Measurements from ENCODE around the gene ANKRD66.

Gene ANKRD66

DNA sequence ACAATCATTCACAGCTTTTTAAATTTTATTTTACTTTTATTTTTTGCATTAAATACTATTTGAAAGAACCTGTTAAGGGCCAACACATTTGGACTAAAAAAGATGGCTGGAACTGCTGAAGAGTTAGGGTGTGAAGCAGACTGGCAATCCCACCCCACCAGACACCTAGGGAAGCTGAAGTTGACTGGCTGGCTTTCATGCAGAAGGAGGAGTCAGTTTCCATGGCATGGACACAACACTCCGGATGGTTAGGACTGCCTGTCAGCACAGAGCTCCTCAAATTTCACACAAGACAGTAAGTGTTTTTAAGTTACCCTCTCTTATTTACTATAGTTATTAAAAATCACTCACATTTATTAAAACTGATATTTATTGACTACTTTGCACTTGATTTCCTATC, at the start of gene ANKRD66:
Gene ANKRD66, plus strand, starts transcription at position 238 of the 400 bp plus-strand sequence. CDS start 5,016 bp downstream, outside the sequence.
- Mint-ChIP-seq H3K4me3 (no peak within 1 kb of the TSS), H3K27ac (no peak within 1 kb of the TSS), H3K9me3 (no peaks in the 10 kb centered on the region), H3K4me1 (ENCODE audit: low read depth) (no peaks in the 10 kb centered on the region), H3K27me3 (ENCODE audit: low read depth) (peaks cover 6% of the 10 kb centered on the region), H3K36me3 (ENCODE audit: low read depth) (no peaks in the 10 kb centered on the region)

- Mint-ChIP-seq H3K9me3 (no peaks in the 10 kb centered on the region), H3K36me3 (ENCODE audit: low read depth) (no peaks in the 10 kb centered on the region), H3K27ac (no peak overlapping the region), H3K4me1 (ENCODE audit: low read depth) (no peaks in the 10 kb centered on the region), H3K27me3 (ENCODE audit: low read depth) (peaks cover 19% of the 10 kb centered on the region), H3K4me3 (no peak overlapping the region)
These were observed 46.8 kb upstream of the ANKRD66 start for GRCh38 chr6:46699970-46700369.

GRCh38 chr6:46704562-46704961, 42.2 kb upstream of the ANKRD66 start:
- Mint-ChIP-seq H3K27ac (no peak overlapping the region), H3K4me1 (ENCODE audit: low read depth) (no peaks in the 10 kb centered on the region), H3K9me3 (no peaks in the 10 kb centered on the region), H3K36me3 (ENCODE audit: low read depth) (no peaks in the 10 kb centered on the region), H3K4me3 (no peak overlapping the region), H3K27me3 (ENCODE audit: low read depth) (peaks cover 22% of the 10 kb centered on the region)

- Mint-ChIP-seq H3K9me3 (no peaks in the 10 kb centered on the region), H3K27ac (no peak overlapping the region), H3K36me3 (ENCODE audit: low read depth) (no peaks in the 10 kb centered on the region), H3K27me3 (ENCODE audit: low read depth) (peaks cover 22% of the 10 kb centered on the region), H3K4me1 (ENCODE audit: low read depth) (no peaks in the 10 kb centered on the region), H3K4me3 (no peak overlapping the region)
These were observed 40.3 kb upstream of the ANKRD66 start for GRCh38 chr6:46706464-46706863.

DNA sequence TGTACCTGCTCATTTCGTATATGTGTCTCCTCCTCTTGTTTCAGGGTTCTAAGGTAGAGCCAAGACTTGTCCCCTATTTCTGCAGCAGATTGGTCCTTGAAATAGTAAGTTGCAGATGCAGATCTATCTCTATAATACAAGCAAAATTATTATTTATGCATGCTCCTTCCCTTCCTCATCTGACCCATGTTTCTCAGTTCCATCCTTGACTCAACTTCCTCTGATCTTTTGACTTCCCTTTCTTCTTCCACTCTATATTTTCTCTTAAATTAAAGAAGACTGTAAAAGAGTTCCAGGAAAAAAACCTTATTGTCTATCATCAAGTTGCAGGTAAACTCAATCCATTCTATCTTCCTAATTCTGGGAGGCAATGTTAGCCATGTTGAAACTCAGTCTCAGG, 35.2 kb upstream of the ANKRD66 start:
- no peak overlapping the region for H3K27ac Mint-ChIP-seq
- no peak overlapping the region for H3K4me3 Mint-ChIP-seq
- no peaks in the 10 kb centered on the region for H3K36me3 Mint-ChIP-seq (ENCODE audit: low read depth)

DNA sequence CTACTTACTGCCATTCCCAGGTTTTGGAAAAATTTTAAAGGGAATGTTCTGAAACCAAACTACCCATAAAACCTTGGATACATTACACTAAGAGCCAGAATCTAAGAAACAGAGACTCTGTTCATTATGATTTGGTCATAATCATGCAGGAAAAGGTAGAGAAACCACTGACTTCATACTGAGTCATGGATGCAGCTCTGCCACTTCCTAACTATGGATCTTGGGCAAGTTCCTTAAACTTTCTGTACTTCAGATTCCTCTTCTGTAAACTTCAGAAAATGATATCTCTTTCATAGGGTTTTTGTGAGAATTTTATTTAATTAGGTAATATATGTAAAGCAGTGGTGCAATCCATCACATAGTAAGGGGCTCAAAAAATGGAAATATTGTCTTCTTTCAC, 31.6 kb upstream of the ANKRD66 start:
- no peaks in the 10 kb centered on the region for H3K9me3 Mint-ChIP-seq
- H3K36me3 Mint-ChIP-seq (ENCODE audit: low read depth): no peaks in the 10 kb centered on the region
- no peak overlapping the region for H3K4me3 Mint-ChIP-seq
- H3K27me3 Mint-ChIP-seq (ENCODE audit: low read depth): peaks cover 3% of the 10 kb centered on the region
- H3K27ac Mint-ChIP-seq: no peak overlapping the region
- H3K4me1 Mint-ChIP-seq (ENCODE audit: low read depth): no peaks in the 10 kb centered on the region

More for the DNA sequence above, 35.2 kb upstream of the ANKRD66 start:
- Mint-ChIP-seq H3K9me3 (no peaks in the 10 kb centered on the region), H3K4me1 (ENCODE audit: low read depth) (no peaks in the 10 kb centered on the region), H3K27me3 (ENCODE audit: low read depth) (no peaks in the 10 kb centered on the region)

GRCh38 chr6:46719099-46719498, 27.6 kb upstream of the ANKRD66 start:
- H3K4me3 Mint-ChIP-seq: no peak overlapping the region
- peaks cover 10% of the 10 kb centered on the region for H3K27me3 Mint-ChIP-seq (ENCODE audit: low read depth)
- no peaks in the 10 kb centered on the region for H3K36me3 Mint-ChIP-seq (ENCODE audit: low read depth)
- no peaks in the 10 kb centered on the region for H3K4me1 Mint-ChIP-seq (ENCODE audit: low read depth)
- H3K9me3 Mint-ChIP-seq: no peaks in the 10 kb centered on the region
- H3K27ac Mint-ChIP-seq: no peak overlapping the region

GRCh38 chr6:46720401-46720800, 26.3 kb upstream of the ANKRD66 start:
- Mint-ChIP-seq H3K27ac (no peak overlapping the region), H3K9me3 (no peaks in the 10 kb centered on the region), H3K4me1 (ENCODE audit: low read depth) (no peaks in the 10 kb centered on the region), H3K36me3 (ENCODE audit: low read depth) (no peaks in the 10 kb centered on the region), H3K4me3 (no peak overlapping the region), H3K27me3 (ENCODE audit: low read depth) (peaks cover 12% of the 10 kb centered on the region)

DNA sequence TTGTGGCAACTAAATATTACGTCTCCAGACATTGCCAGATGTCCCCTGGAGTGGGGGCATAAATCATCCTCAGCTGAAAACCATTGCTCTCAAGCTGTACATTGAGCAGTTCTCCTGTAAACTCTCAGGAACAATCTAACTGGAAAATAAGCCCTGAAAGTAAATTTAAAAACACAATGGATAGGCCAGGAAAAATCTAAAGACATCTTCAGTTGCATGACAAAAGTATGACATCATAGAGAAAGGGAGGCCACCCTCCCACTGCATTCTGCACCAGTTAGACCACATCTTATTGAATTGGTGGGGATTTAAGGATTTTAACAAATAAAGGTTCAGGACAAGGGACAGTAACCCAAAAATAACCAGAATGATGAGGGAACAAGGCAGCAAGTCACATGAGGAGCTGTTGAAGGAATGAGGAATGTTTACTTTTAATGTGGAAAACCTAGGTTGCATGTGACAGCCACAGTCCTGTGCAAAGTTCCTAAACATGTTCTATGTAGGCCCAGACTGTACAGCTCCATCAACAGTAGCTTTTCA, 16.9 kb upstream of the ANKRD66 start:
- H3K27ac Mint-ChIP-seq: no peak overlapping the region
- H3K9me3 Mint-ChIP-seq: no peaks in the 10 kb centered on the region
- no peaks in the 10 kb centered on the region for H3K4me1 Mint-ChIP-seq (ENCODE audit: low read depth)
- H3K27me3 Mint-ChIP-seq (ENCODE audit: low read depth): peaks cover 36% of the 10 kb centered on the region
- H3K4me3 Mint-ChIP-seq: no peak overlapping the region
- no peaks in the 10 kb centered on the region for H3K36me3 Mint-ChIP-seq (ENCODE audit: low read depth)

- Mint-ChIP-seq H3K4me3 (no peak overlapping the region), H3K4me1 (ENCODE audit: low read depth) (no peaks in the 10 kb centered on the region), H3K36me3 (ENCODE audit: low read depth) (no peaks in the 10 kb centered on the region), H3K27me3 (ENCODE audit: low read depth) (peaks cover 43% of the 10 kb centered on the region), H3K9me3 (no peaks in the 10 kb centered on the region), H3K27ac (no peak overlapping the region)
These were observed 15.7 kb upstream of the ANKRD66 start for GRCh38 chr6:46730921-46731461.

GRCh38 chr6:46733341-46733801, 13.4 kb upstream of the ANKRD66 start:
- H3K4me3 Mint-ChIP-seq: no peak overlapping the region
- no peaks in the 10 kb centered on the region for H3K9me3 Mint-ChIP-seq
- no peak overlapping the region for H3K27ac Mint-ChIP-seq
- no peaks in the 10 kb centered on the region for H3K4me1 Mint-ChIP-seq (ENCODE audit: low read depth)
- H3K27me3 Mint-ChIP-seq (ENCODE audit: low read depth): peaks cover 52% of the 10 kb centered on the region
- H3K36me3 Mint-ChIP-seq (ENCODE audit: low read depth): no peaks in the 10 kb centered on the region

- Mint-ChIP-seq H3K27me3 (ENCODE audit: low read depth) (peaks cover 55% of the 10 kb centered on the region), H3K4me1 (ENCODE audit: low read depth) (no peaks in the 10 kb centered on the region), H3K9me3 (no peaks in the 10 kb centered on the region), H3K27ac (no peak within 1 kb of the TSS), H3K4me3 (no peak within 1 kb of the TSS), H3K36me3 (ENCODE audit: low read depth) (no peaks in the 10 kb centered on the region)
These were observed 11.6 kb upstream of the ANKRD66 start, which contains the start of gene PLA2G7 for GRCh38 chr6:46734867-46735719. TSS of gene PLA2G7 (minus strand) at chr6:46735375. CDS start at chr6:46722891, 12,484 bp downstream.

GRCh38 chr6:46735720-46736031, 11.1 kb upstream of the ANKRD66 start:
- no peaks in the 10 kb centered on the region for H3K4me1 Mint-ChIP-seq (ENCODE audit: low read depth)
- no peak overlapping the region for H3K27ac Mint-ChIP-seq
- H3K27me3 Mint-ChIP-seq (ENCODE audit: low read depth): peaks cover 55% of the 10 kb centered on the region
- H3K4me3 Mint-ChIP-seq: no peak overlapping the region
- no peaks in the 10 kb centered on the region for H3K9me3 Mint-ChIP-seq
- H3K36me3 Mint-ChIP-seq (ENCODE audit: low read depth): no peaks in the 10 kb centered on the region

- Mint-ChIP-seq H3K27ac (no peak overlapping the region), H3K9me3 (no peaks in the 10 kb centered on the region), H3K4me3 (no peak overlapping the region), H3K4me1 (ENCODE audit: low read depth) (no peaks in the 10 kb centered on the region), H3K36me3 (ENCODE audit: low read depth) (no peaks in the 10 kb centered on the region), H3K27me3 (ENCODE audit: low read depth) (peaks cover 45% of the 10 kb centered on the region)
These were observed 9.8 kb upstream of the ANKRD66 start for GRCh38 chr6:46736906-46737305.

GRCh38 chr6:46741482-46741881, 5.3 kb upstream of the ANKRD66 start:
- Mint-ChIP-seq H3K27me3 (ENCODE audit: low read depth) (peaks cover 13% of the 10 kb centered on the region), H3K27ac (no peak overlapping the region), H3K4me1 (ENCODE audit: low read depth) (no peaks in the 10 kb centered on the region)

More at GRCh38 chr6:46741482-46741881, 5.3 kb upstream of the ANKRD66 start:
- Mint-ChIP-seq H3K36me3 (ENCODE audit: low read depth) (no peaks in the 10 kb centered on the region), H3K4me3 (no peak overlapping the region), H3K9me3 (no peaks in the 10 kb centered on the region)

Data from T-helper 1 cell treated with Interleukin-12 subunit alpha and Interleukin-12 subunit beta and Interleukin-4 antibody, amounts not matched to agents 30 μg/mL and 1 μg/mL, for 36 hours (primary cell).